ENCODE results near the gene PDIA3.
"Not testable (repeated sequence)": the region's sequence is repeated elsewhere in the genome, so short reads cannot be mapped to it uniquely, and the experiment has no call there.

PDIA3 gene

DNA sequence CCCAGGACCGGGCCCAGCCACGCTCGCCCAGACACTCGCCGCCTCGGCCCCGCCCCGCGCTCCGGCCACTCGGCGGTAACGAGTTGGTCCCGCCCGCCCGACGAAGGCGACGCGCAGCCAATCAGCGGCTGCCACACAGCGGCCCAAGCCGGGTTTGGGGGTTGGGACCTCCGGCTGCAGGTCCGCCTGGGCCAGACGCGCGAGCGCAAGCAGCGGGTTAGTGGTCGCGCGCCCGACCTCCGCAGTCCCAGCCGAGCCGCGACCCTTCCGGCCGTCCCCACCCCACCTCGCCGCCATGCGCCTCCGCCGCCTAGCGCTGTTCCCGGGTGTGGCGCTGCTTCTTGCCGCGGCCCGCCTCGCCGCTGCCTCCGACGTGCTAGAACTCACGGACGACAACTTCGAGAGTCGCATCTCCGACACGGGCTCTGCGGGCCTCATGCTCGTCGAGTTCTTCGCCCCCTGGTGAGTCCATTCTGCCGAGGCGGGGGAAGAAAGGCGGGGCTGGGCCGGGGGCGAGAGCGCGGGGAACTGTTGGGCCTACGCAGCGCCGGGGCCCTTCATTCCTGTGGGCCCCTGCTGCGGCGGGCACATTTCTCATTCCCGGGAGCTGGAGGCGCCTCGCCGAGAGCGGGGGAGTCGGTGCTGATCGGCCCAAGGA is at the start of gene PDIA3:
TSS of gene PDIA3 (plus strand) at position 194 of the 658 bp plus-strand sequence. CDS start at position 296, 102 bp downstream.
- peak; percentile 48 for DNase-seq

DNA sequence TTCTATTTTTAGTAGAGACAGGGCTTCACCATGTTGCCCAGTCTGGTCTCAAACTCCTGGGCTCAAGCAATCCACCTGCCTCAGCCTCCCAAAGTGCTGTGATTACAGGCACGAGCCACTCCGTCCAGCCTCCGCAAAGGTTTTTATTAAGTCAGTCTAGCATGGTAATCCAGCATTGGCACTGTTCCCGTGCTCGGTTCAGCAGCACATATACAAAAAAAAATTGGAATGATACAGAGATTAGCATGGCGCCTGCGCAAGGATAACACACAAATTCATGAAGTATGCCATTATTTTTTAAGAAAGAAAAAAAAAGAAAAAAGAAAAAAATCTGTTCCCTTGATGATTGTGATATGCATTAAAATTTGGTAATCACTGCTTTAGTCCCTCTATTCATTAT is 44.1 kb upstream of the PDIA3 start:
- DNase-seq, result no peak

GRCh38 chr15:43702701-43703424 is 43.4 kb upstream of the PDIA3 start:
- no peak for DNase-seq

DNA sequence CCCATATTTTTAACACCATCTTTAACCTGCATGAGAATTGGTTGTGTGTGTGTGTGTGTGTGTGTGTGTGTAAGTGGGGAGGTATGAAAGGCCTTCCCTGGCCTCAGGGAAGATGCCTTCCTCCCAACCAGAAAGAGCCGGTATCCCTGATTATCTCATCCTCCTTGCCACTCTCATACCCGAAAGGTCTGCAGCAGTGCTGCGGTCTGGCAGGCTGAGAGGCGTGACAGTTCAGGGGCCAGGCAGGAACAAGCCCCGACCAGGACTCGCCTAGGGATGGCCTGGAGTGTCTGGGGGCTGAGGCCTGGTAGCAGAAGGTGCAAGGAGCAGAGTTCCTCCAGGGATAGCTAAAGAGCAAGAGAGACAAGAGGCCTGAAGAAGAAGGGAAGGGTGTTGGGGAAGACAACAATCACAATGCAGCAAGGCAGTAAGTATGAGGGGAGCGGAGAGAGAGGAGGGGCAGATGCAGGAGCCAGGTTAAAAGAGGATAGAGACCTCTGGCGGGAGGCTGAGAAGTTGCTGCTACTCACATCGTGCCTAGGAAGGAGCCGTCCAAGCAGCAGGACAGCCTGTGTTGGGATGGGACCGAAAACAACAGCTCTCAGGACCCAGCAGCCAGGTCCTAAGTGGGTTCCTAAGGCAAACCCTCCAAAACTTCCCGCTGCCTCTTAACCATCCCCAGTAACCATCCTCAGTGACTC is 35.7 kb upstream of the PDIA3 start:
- DNase-seq, result not testable (repeated sequence)

DNA sequence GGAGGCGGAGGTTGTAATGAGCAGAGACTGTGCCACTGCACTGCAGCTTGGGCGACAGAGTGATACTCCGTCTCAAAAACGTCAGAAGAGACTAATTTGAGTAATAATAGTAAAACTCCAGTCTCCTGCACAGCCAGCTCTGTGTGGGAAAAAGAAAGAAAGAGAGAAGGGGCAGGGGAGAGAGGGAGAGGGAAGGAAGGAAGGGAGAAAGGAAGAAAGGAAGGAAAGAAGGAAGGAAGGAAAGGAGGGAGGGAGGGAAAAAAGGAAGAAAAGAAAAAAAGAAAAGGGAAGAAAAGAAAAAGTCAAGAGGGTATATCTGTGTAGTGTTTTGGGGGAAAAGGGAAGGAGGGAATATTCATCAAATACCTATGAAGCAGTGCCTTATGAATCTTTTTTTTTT is 23.1 kb upstream of the PDIA3 start:
- no peak for DNase-seq

GRCh38 chr15:43726306-43726705 is 19.9 kb upstream of the PDIA3 start:
- DNase-seq, result not testable (repeated sequence)

DNA sequence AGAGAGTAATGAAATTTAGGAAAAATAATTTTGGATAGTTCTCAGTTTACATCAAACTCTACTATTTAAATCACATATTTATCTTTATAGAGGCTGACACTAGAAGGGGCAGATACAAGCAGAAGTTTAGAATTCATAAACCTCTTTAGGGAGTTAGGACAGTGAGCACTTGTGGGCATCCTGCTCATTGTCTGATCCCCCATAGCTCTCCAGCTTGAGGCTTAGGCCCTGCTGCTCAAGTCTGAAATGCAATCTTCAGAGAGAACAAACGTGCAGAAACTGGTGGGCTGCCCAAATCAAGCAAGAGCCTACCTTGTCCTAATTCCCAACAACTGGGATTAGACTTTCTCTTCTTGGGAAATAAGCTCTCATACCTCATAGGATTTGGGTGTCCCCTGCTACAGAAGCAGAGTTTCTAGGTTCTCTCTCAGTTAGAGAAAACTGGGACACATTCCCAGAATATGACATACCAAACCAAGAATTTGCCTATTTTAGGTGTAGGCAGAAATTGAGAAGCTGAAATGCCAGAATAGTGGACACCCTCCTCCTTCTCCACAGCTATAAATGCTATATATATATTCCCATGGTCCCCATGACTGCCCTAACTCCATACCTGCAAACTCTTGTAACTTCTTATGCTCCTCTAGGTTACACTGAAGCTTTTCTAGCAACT is 18.0 kb upstream of the PDIA3 start:
- DNase-seq, result not testable (repeated sequence)

GRCh38 chr15:43735416-43735815 is 10.8 kb upstream of the PDIA3 start:
- DNase-seq, result no peak

DNA sequence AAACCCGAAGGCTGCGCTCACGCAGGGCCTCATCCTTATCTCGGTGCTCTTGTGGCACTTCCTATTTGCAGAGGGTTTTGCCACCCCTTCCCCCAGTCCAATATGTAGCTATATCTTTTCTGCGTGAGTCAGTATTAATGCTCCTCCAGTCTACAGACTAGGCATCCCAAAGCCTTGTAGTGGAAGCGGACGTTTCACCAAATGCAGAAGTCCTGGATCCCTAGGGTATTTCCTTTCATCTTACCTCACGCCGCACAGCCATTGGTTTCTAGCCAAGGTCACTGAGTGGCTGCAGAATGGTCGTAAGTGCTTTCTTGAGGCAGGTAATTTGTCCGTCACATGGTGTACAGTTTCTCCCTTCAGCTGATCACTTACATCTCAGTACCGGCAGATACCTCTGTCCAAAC is 668 bp downstream of the PDIA3 start:
- DNase-seq, result peak; percentile 30

DNA sequence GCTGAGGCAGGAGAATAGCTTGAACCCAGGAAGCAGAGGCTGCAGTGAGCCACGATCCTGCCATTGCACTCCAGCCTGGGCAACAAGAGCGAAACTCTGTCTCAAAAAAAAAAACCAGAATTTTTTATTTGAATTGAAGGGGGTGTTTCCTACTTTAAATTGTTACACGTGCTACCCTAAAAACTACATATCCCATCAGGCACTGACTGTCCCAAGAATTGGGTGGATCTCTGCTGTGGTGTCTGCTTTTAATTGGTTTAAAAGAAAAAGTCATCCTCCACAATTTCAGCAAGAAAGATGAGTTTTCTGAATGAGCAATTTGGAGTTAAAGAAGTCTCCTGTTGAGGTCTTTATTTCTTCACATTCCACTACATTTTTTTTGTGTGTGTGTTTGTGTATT is 2.1 kb downstream of the PDIA3 start:
- DNase-seq, result no peak

DNA sequence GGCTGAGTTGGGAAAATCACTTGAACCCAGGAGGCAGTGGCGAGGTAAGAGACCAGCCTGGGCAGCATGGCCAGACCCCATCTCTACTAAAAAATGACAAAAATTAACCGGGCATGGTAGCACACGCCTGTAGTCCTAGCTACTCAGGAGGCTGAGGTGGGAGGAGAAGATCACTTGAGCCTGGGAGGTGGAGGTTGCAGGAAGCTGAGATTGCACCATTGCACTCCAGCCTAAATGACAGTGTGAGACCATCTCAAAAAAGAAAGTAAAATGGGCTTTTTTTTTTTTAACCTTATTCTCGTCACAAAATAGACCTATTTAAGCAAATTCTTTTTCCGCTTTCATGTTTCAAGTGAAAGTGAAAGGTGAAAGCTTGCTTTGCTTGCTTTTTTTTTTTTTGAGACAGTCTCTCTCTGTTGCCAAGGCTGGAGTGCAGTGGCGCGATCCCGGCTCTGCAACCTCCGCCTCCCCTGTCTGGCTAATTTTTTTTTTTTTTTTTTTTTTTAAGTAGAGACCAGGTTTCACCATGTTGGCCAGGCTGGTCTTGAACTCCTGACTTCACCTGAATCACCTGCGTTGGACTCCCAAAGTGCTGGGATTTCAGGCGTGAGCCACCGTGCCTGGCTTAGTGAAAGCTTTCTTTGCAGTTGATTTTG is 3.6 kb downstream of the PDIA3 start:
- DNase-seq, result no peak

- no peak for DNase-seq
Observed at GRCh38 chr15:43751885-43752284, 5.6 kb downstream of the PDIA3 start.

DNA sequence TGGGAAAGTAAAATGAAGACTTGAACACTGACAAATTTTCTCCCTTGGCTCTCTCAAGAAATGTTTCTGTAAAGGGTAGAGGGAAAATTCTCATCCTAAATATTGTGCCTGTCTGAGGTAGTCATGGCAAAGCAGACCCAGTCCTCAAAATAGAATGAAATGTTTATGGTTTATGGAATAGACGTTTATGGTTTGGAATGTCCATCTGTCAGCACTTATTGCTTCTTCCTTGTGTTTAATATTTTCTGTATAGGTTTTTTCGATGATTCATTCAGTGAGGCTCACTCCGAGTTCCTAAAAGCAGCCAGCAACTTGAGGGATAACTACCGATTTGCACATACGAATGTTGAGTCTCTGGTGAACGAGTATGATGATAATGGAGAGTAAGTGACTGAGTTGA is 16.6 kb downstream of the PDIA3 start:
- no peak for DNase-seq

DNA sequence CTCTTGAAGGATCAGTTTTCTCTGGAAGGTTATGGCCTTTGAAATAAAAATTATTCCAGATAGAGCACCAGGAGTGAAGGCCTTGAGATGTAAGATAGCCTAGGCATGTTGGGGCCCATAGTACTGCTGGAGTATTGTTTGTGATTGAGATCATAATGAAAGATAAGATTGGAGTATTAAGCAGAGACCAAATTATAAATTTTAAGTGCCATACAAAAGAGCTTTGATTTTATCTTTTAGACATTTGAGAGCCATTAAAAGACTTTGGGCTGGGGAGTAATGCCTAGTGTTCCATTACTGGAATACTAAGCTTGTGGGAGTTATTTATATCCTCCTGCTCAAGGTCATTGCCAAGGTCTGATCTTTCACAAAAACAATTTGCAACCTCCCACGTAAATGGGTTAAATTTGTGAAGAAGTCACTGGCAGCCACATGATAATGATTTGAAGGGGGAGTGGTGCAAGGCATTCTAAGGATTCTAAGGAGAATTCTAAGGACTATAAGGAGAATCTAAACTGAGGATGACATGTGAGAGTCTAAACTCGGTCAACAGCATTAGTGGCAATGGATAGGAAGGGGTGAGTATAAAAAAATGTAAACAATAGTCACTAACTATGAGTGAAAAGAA is 17.7 kb downstream of the PDIA3 start:
- no peak for DNase-seq

- peak; percentile 34 for DNase-seq
Observed at GRCh38 chr15:43769584-43770228, 23.5 kb downstream of the PDIA3 start.

DNA sequence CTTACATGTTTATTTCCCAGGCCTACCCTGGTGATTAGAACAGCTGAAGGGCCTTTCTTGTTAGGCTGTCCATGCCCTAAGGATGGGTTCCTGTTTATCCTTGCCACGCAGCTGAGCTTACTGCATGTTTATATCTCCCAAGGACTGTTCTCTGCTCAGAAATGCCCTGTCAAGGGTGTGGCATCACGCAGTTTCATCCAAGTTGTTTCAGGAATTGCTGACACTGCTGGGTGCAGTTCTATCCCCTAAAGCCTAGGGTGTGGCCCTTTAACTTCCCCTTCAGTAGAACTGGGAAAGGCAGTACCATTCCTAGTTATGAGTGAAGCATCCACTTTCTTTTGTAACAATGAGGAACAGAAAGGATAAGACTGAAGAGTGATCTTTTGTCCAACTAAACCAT is 25.6 kb downstream of the PDIA3 start:
- DNase-seq, result no peak

GRCh38 chr15:43772624-43773023 is 26.4 kb downstream of the PDIA3 start:
- DNase-seq, result no peak

- DNase-seq, result no peak
Observed at GRCh38 chr15:43774062-43774461, 27.8 kb downstream of the PDIA3 start.

DNA sequence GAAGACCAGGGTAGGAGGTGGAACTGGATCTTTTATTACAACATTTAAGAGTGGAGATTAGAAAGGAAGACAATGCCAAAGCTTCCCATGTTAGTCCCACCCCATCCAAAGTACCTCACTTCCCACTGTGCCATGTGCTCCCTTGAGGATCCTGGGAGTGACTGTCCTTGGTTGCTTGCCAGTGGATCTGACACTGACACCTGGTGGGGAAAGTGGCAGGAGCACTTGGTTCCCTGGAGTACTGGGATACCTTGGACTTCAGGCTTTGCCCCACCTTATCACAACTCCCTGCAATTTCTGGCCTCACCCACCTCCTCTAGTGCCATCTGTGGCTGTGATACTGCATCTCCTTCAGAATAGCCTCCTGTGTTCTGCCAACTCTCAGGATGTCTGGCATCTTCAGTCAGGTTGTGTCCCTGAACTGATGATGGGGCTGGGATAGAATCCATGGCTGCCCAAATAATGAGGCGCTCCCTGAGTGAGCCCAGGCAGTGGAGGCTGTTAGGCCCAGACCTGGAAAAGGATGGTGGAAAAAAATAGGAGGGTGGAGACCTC is 29.2 kb downstream of the PDIA3 start:
- DNase-seq, result peak; percentile 54

- DNase-seq, result peak; percentile 45
Observed at GRCh38 chr15:43776101-43776717, 30.0 kb downstream of the PDIA3 start.

DNA sequence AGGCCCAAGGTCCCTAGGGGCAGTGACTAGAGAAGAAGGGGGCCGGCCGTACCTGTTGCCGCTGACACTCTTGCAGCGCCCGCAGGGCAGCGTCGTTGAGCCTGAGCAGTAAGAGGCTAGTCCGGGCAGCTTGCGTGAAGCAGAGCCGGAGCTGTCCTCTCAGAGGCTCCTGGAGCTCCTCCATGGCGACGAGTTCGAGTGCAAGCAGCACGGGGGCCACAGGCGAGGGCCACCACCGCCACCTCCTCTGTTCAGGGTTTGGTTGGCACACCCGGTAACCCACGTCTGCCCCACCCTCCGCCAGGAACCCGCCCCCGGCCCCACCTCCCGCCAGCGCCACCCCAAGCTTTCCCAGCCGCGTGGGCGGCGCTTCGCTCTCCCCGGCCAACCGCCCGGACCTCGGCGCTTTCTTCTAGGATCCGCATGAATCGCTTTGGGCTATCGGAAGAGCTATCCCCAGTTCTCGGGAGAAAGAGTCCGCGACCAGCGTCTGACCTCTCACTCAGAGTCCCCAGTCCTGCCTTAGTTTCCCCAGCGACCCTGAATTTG is 30.6 kb downstream of the PDIA3 start, which contains the start of gene ELL3:
TSS of gene ELL3 (minus strand) at position 249 of the 549 bp plus-strand sequence. CDS start at position 184, 65 bp downstream.
- DNase-seq, result peak; percentile 85

Measured in NCI-H510A treated with DMSO at 0.1 percent for 48 hours (cell line).